HL-60 (cell line): ENCODE data around the gene MPND.

Experiments
- POLR2AphosphoS5 ChIP-seq: IDR thresholded peaks from 2 replicates; pipeline ENCODE4 v1.6.1; 2012; ENCODE audit warnings: low read depth
- TF ChIP-seq, protein P1 (sequence below): IDR thresholded peaks from one replicate; pipeline ENCODE4 v1.5.1; 2011; ENCODE audit warnings: low read length, control low read depth, inconsistent platforms; ENCODE audit not compliant: insufficient read depth

- TF ChIP-seq, protein P1, sequence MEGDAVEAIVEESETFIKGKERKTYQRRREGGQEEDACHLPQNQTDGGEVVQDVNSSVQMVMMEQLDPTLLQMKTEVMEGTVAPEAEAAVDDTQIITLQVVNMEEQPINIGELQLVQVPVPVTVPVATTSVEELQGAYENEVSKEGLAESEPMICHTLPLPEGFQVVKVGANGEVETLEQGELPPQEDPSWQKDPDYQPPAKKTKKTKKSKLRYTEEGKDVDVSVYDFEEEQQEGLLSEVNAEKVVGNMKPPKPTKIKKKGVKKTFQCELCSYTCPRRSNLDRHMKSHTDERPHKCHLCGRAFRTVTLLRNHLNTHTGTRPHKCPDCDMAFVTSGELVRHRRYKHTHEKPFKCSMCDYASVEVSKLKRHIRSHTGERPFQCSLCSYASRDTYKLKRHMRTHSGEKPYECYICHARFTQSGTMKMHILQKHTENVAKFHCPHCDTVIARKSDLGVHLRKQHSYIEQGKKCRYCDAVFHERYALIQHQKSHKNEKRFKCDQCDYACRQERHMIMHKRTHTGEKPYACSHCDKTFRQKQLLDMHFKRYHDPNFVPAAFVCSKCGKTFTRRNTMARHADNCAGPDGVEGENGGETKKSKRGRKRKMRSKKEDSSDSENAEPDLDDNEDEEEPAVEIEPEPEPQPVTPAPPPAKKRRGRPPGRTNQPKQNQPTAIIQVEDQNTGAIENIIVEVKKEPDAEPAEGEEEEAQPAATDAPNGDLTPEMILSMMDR, result no peak
- TF ChIP-seq POLR2AphosphoS5, result no peak
These were observed 26.4 kb upstream of the MPND start for GRCh38 chr19:4316956-4317355.
